Psoas muscle (tissue), 8 donors: ENCODE results near the gene YWHAG. TPM values are rescaled to one million over a fixed set of nuclear protein-coding genes. Genes with fewer than 3 reads are reported as not detected.
"Not testable (repeated sequence)": the region's sequence is repeated elsewhere in the genome, so short reads cannot be mapped to it uniquely, and the experiment has no call there.

Experiments
- ATAC-seq, 4 donors: fragments of 200-7000 bp; cut with Tn5 transposase; one replicate each; pipeline ENCODE4 v1.9.1; 2020; ENCODE audit warnings: moderate library complexity in 3 of 4, mild to moderate bottlenecking in 2 of 4
- DNase-seq, 2 donors: peaks; one replicate each; pipeline ENCODE4 v3.0.0-alpha.2; 2020
- H3K27ac ChIP-seq: fragments of 200-600 bp; one replicate; pipeline ENCODE4 v1.8.0; 2022
- H3K27me3 ChIP-seq, 3 donors: fragments of 200-600 bp in 1 of 3; one replicate each; pipeline versions ENCODE4 v1.6.1 to v1.8.0; 2013 to 2022; ENCODE audit warnings: low read length in 2 of 3, mild to moderate bottlenecking in 2 of 3, moderate library complexity in 1 of 3; ENCODE audit not compliant: insufficient read depth in 3 of 3
- H3K36me3 ChIP-seq, 2 donors: fragments of 200-600 bp in 1 of 2; one replicate each; pipeline versions ENCODE4 v1.6.1 to v1.8.0; 2013 to 2022; ENCODE audit warnings: low read depth in 1 of 2, mild to moderate bottlenecking in 1 of 2, moderate library complexity in 1 of 2; ENCODE audit not compliant: insufficient read depth in 1 of 2
- H3K4me1 ChIP-seq: fragments of 200-600 bp; one replicate; pipeline ENCODE4 v1.8.0; 2022
- H3K4me3 ChIP-seq: fragments of 200-600 bp; one replicate; pipeline ENCODE4 v1.8.0; 2022; ENCODE audit warnings: mild to moderate bottlenecking
- H3K9me3 ChIP-seq: fragments of 200-600 bp; one replicate; pipeline ENCODE4 v1.8.0; 2022
- CTCF ChIP-seq: fragments of 200-600 bp; IDR thresholded peaks from one replicate; pipeline ENCODE4 v1.8.0; 2022; ENCODE audit warnings: antibody characterized with exemption
- WGBS, 3 donors: extraction: QIAGEN DNeasy Blood & Tissue Kit; methylation state at CpG; one replicate each; pipeline versions ENCODE4 v1.1.6 to v1.1.7; 2013; 5-methylcytosine and 5-hydroxymethylcytosine counted together
- intact Hi-C, 2 donors: fragments of 100-400 bp; cut with DNase I; formaldehyde crosslinking; loops; one replicate each; pipeline versions ENCODE4 v1.11.0 to v1.14.2; 2022
- polyA plus RNA-seq, 3 donors: library from polyadenylated mRNA; stranded (reverse); fragments of 200-250 nt; gene quantifications; one replicate each; pipeline ENCODE4 v1.2.3, GENCODE V29; 2013
- total RNA-seq, 4 donors: library from RNA; stranded (reverse); fragmentation: NEBNext Ultra II Directional in 2 of 4; extraction: Animal tissue kit (Norgen Biotek cat#: 25700) in 2 of 4; gene quantifications; one replicate each; pipeline versions ENCODE4 v1.2.1 to v1.2.4, GENCODE V29; 2021 to 2023
- donor health status: healthy with polysubstance abuse.
- donor health status: DM: no; HTN: no; CAD: no; lungs with moderate emphysema.
- donor health status: Bipolar disorder and iron deficiency.
- donor health status: healthy.
- donor health status: DM: yes; HTN: yes; CAD: no.
- donor health status: DM: no; HTN: no; CAD: no.
- donor health status: DM: no; HTN: no; CAD: no.
- donor health status: DM: yes; HTN: yes; CAD: no.

Gene YWHAG
- total and polyA plus RNA-seq, 7 donors: 204 to 523 (median 398) TPM

GRCh38 chr7:76316984-76317781 is 41.6 kb downstream of the YWHAG start:
- WGBS, 3 donors: 48 to 58% (median 51%) methylated on average over 14 of the region's 14 CpGs
- ATAC-seq: no peak

GRCh38 chr7:76315364-76315763 is 43.4 kb downstream of the YWHAG start:
- H3K4me1 ChIP-seq: peaks cover 21% of the 10 kb centered on the region
- WGBS, 3 donors: 17 to 32% (median 19%) methylated on average over 5 of the region's 5 CpGs
- H3K9me3 ChIP-seq: no peaks in the 10 kb centered on the region
- no peaks in the 10 kb centered on the region for H3K27me3 ChIP-seq
- peak; percentile 20 to 55 (median 40) for ATAC-seq
- peak; percentile 37 for TF ChIP-seq CTCF
- peak overlapping the region; percentile 57 for H3K27ac ChIP-seq
- H3K4me3 ChIP-seq: no peak overlapping the region
- peak; percentile 66 to 86 for DNase-seq
- intact Hi-C loops: loop anchor here in 1 of 2 donors (2.0 kb wide), 1 partner anchor 139 kb away; no protein-coding TSS in a partner anchor
- peaks cover 0 to 5% of the 10 kb centered on the region in 2 donors for H3K36me3 ChIP-seq

More at GRCh38 chr7:76316984-76317781, 41.6 kb downstream of the YWHAG start:
- Histone ChIP-seq H3K27me3 (no peaks in the 10 kb centered on the region), H3K36me3 (peaks cover 0 to 5% of the 10 kb centered on the region in 2 donors), H3K4me1 (peaks cover 30% of the 10 kb centered on the region), H3K27ac (peak overlapping the region; percentile 92), H3K4me3 (peak overlapping the region; percentile 70), H3K9me3 (no peaks in the 10 kb centered on the region)
- no peak for DNase-seq
- intact Hi-C loops: no loop called here
- no peak for TF ChIP-seq CTCF

GRCh38 chr7:76314740-76315139 is 44.1 kb downstream of the YWHAG start:
- not testable (repeated sequence) for H3K27me3 ChIP-seq, H3K9me3 ChIP-seq, H3K36me3 ChIP-seq, DNase-seq, ATAC-seq, H3K4me3 ChIP-seq
- H3K4me1 ChIP-seq: peaks cover 20% of the 10 kb centered on the region
- peak overlapping the region; percentile 57 for H3K27ac ChIP-seq
- WGBS, 3 donors: 29 to 53% (median 48%) methylated on average over 5 to 6 of the region's 6 CpGs
- intact Hi-C loops: loop anchor here (1.0 to 2.0 kb wide), 4 partner anchors 22 to 138 kb away; no protein-coding TSS in a partner anchor

GRCh38 chr7:76314042-76314721 is 44.6 kb downstream of the YWHAG start:
- intact Hi-C loops: loop anchor here (1.0 to 2.0 kb wide), 4 partner anchors 22 to 137 kb away; no protein-coding TSS in a partner anchor
- TF ChIP-seq CTCF: peak; percentile 100
- H3K36me3 ChIP-seq: no peaks in the 10 kb centered on the region

GRCh38 chr7:76311838-76312237 is 47.0 kb downstream of the YWHAG start:
- 95 to 97% (median 95%) methylated on average over 6 of the region's 6 CpGs for WGBS, 3 donors
- not testable (repeated sequence) for H3K36me3 ChIP-seq

More at GRCh38 chr7:76314042-76314721, 44.6 kb downstream of the YWHAG start:
- peak overlapping the region; percentile 57 for H3K27ac ChIP-seq
- no peak overlapping the region for H3K4me3 ChIP-seq
- WGBS, 3 donors: 7 to 9% (median 8%) methylated on average over 15 of the region's 15 CpGs
- H3K27me3 ChIP-seq: no peaks in the 10 kb centered on the region
- H3K4me1 ChIP-seq: peaks cover 15% of the 10 kb centered on the region
- ATAC-seq: peak; percentile 74 to 78 (median 75)
- H3K9me3 ChIP-seq: no peaks in the 10 kb centered on the region
- DNase-seq: peak; percentile 95 to 98

More at GRCh38 chr7:76311838-76312237, 47.0 kb downstream of the YWHAG start:
- H3K27ac ChIP-seq: peak overlapping the region; percentile 82
- DNase-seq, ATAC-seq, H3K9me3 ChIP-seq, H3K27me3 ChIP-seq, intact Hi-C loops, H3K4me3 ChIP-seq: not testable (repeated sequence)
- peaks cover 17% of the 10 kb centered on the region for H3K4me1 ChIP-seq
